Epithelial cell of proximal tubule (primary cell): Measurements from ENCODE around the gene RRP7A. TPM values are rescaled to one million over a fixed set of nuclear protein-coding genes. Genes with fewer than 3 reads are reported as not detected.

ENCODE experiments used
- DNase-seq: peaks from one replicate; pipeline ENCODE4 v3.0.0-alpha.2; 2011; ENCODE audit warnings: low read depth
- H3K4me3 ChIP-seq: 2 replicates; pipeline ENCODE4 v1.5.1; 2011; ENCODE audit warnings: low read depth, mild to moderate bottlenecking, low read length
- CTCF ChIP-seq: conservative IDR thresholded peaks from 2 replicates; pipeline ENCODE4 v1.5.1; 2012; ENCODE audit warnings: low read depth, mild to moderate bottlenecking, low read length
- total RNA-seq: library from RNA; depleted of rRNA; stranded (reverse); fragments of >200 nt; gene quantifications from 2 replicates; pipeline ENCODE4 v1.2.3, GENCODE V29; 2015

The RRP7A gene
- total RNA-seq, 1 donor from 2014 or later: 52.6 TPM

DNA sequence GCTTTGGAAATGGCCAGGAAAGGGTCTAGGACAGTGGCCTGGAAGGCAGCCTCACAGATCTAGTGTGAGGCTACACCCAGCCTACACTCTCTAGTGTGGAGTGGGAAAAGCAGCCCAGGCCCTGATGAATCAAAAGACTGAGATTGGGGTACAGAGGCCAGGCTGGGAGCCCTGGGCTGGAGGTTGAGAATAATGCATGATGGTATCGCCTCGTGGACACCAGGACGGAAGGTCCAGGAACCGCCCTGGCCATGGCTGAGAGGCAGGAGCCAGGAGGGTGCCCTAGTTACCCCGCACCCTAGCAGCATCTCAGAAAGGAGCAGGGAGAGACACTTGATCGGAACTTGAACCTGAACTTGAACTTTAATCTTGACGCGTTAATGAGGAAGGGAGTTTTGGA, 46.9 kb downstream of the RRP7A start:
- no peak for TF ChIP-seq CTCF
- no peak for DNase-seq
- H3K4me3 ChIP-seq: no peak overlapping the region

DNA sequence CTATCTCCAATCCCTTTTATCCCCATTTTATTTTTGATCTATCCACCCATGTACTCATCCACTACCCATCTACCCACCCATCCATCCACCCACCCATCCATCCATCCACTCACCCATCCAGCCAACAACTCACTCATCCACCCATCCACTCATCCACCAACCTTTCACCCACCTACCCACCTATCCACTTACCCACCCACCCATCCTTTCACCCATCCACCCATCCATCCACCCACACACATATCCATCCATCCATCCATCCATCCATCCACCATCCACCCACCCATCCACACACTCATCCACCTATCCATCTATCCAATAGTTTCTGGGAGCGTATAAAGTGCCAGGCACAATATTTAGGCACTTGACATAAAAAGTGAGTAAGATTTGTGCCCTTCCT, 48.2 kb downstream of the RRP7A start:
- no peak for TF ChIP-seq CTCF
- H3K4me3 ChIP-seq: no peak overlapping the region
- no peak for DNase-seq

GRCh38 chr22:42470366-42471082, 49.1 kb downstream of the RRP7A start:
- peak overlapping the region; percentile 26 for H3K4me3 ChIP-seq
- DNase-seq: peak; percentile 6
- no peak for TF ChIP-seq CTCF

DNA sequence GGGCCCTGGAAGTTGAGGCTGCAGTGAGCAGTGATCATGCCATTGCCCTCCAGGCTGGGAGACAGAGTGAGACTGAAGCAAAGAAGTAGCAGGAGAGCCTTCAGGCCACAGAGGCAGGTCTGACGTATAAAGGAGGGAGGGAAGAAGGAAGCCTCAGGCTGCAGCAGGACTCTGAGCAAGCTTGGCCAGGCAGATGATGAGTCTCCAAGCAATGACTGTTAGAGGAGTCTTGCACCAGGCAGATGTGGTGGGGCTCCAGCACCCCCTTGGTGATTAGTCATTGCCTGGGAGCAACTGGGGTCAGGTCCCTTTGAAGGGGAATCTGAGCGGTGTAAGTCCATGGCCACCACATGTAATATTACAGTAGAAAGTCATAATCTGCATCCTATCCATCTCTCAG, 50.8 kb downstream of the RRP7A start:
- DNase-seq: no peak

DNA sequence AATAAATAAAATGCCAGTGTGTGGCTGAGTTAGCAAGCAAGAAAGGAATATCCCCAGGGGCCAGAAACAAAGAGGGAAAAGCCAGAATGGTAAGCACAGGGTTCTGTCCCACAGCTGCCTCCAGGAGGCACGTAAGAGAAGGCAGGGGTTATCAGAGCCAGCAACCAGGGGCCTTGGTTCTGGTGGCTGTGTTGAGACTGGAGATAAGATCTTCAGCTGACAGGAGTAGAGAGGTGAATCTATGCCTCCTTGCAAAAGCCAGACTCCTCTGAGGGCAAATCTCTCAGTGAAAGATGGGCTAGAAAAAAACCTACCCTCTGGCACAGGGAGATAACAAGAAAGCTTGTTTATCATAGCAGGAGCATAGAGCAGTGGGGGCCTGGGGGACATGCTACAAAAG, 57.6 kb downstream of the RRP7A start:
- H3K4me3 ChIP-seq: no peak overlapping the region
- no peak for TF ChIP-seq CTCF
- DNase-seq: no peak

More for the DNA sequence above, 50.8 kb downstream of the RRP7A start:
- no peak overlapping the region for H3K4me3 ChIP-seq
- no peak for TF ChIP-seq CTCF

DNA sequence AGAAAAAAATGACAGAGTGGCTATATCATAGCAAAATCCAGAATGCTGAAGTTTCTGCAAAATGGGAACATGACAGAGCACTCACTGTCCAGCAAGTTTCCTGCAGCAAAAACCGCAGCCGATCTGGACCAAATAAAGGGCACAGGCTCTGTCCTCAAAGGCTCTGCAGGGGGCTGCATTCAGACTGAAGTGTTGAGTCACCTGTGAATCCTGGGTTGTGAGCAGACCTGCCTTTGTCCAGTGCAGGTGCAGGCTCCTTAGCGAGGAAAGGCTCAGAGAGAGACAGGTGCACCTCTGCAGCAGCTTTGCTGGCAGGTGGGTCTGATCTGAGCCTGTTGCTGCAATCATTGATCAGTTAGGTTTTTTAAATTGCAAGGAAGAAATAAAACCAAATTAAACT, 58.1 kb downstream of the RRP7A start:
- H3K4me3 ChIP-seq: no peak overlapping the region
- DNase-seq: no peak
- TF ChIP-seq CTCF: no peak

Other genes starting within 250 kb of the RRP7A start
- 27.6 and 30.7 TPM in 2 replicates for gene TCF20, start 249.1 kb downstream of the RRP7A start, total RNA-seq
- not detected in 2 replicates for gene NFAM1, start 87.4 kb downstream of the RRP7A start, total RNA-seq
- gene SERHL2, start 34.2 kb upstream of the RRP7A start, total RNA-seq: 0.23 and 5.0 TPM in 2 replicates
- 35.0 and 40.2 TPM in 2 replicates for gene POLDIP3, start 95.1 kb upstream of the RRP7A start, total RNA-seq
- gene ATP5MGL, start 120.8 kb upstream of the RRP7A start, total RNA-seq: 0.58 TPM in 1 of 2 replicates, not detected in the other
- 122 and 136 TPM in 2 replicates for gene CYB5R3, start 129.6 kb upstream of the RRP7A start, total RNA-seq
- 16.2 and 17.8 TPM in 2 replicates for gene A4GALT, start 201.1 kb upstream of the RRP7A start, total RNA-seq